ENCODE measurements around the gene TAS2R10.

- no peak for TF ChIP-seq CTCF (IDR thresholded peaks at IDR 0.05)
- TF ChIP-seq POLR2A (IDR thresholded peaks at IDR 0.05): no peak
These were observed 23.3 kb upstream of the TAS2R10 start, which contains the start of gene PRR4 for GRCh38 chr12:10849425-10849878.
